Body of pancreas (tissue), 4 donors: ENCODE results near the gene RBM12. TPM values are rescaled to one million over a fixed set of nuclear protein-coding genes. Genes with fewer than 3 reads are reported as not detected.

Source experiments
- ATAC-seq: fragments of 150-250 bp; one replicate; pipeline ENCODE4 v1.9.1; 2016
- DNase-seq, 4 donors: peaks; one replicate each; pipeline ENCODE4 v3.0.0-alpha.2; 2019
- H3K27ac ChIP-seq, 4 donors: fragments of 200-600 bp; sonication (generic); 1 replicate in 3 of 4; 2 replicates in 1 of 4; pipeline versions ENCODE4 v1.5.1 to v1.6.1; 2016 to 2019; ENCODE audit warnings: mild to moderate bottlenecking in 1 of 4, mixed read lengths in 1 of 4, moderate library complexity in 1 of 4
- H3K27me3 ChIP-seq, 2 donors: fragments of 200-600 bp; sonication (generic); one replicate each; pipeline ENCODE4 v1.6.0; 2016; ENCODE audit warnings: mild to moderate bottlenecking in 1 of 2
- H3K36me3 ChIP-seq, 2 donors: fragments of 200-600 bp; sonication (generic); replicated peaks in 1 of 2; 2 replicates each; pipeline ENCODE4 v1.5.1; 2016; ENCODE audit warnings: low read depth in 2 of 2; ENCODE audit not compliant: insufficient read depth in 1 of 2
- H3K4me1 ChIP-seq: fragments of 200-600 bp; sonication (generic); one replicate; pipeline ENCODE4 v1.6.0; 2016
- H3K4me3 ChIP-seq, 2 donors: fragments of 200-600 bp; sonication (generic); 1 replicate in 1 of 2; 2 replicates in 1 of 2; pipeline ENCODE4 v1.5.1; 2016 to 2019
- H3K9me3 ChIP-seq, 3 donors: fragments of 200-600 bp; sonication (generic); 1 replicate in 2 of 3; 2 replicates in 1 of 3; pipeline ENCODE4 v1.5.1; 2016
- CTCF ChIP-seq, 7 experiments: fragments of 450-650 bp in 4 of 7; fragments of 200-600 bp in 3 of 7; sonication (generic) in 3 of 7; IDR thresholded peaks; one replicate each; pipeline ENCODE4 v1.5.1; 2016 to 2019; ENCODE audit warnings: antibody characterized with exemption in 7 of 7
- POLR2A ChIP-seq, 3 donors: fragments of 450-650 bp; IDR thresholded peaks; one replicate each; pipeline ENCODE4 v1.6.1; 2016; ENCODE audit warnings: antibody characterized with exemption in 3 of 3, mild to moderate bottlenecking in 2 of 3
- WGBS, 2 donors: methylation state at CpG; one replicate each; pipeline ENCODE4 v1.1.5; 2017; 5-methylcytosine and 5-hydroxymethylcytosine counted together
- intact Hi-C: fragments of 100-400 bp; cut with DNase I; formaldehyde crosslinking; loops from one replicate; pipeline ENCODE4 v1.15.1; 2023
- total RNA-seq, 2 donors: library from RNA; depleted of rRNA; stranded (reverse); fragments of >200 nt; gene quantifications; one replicate each; pipeline ENCODE4 v1.1.0, GENCODE V29; 2016

Gene RBM12
- total RNA-seq, 2 donors from 2014 or later: 14.8 to 22.3 TPM

GRCh38 chr20:35603695-35604448 lies 60.8 kb downstream of the RBM12 start:
- WGBS, 2 donors: 84 to 85% methylated on average over 9 to 11 of the region's 11 CpGs

GRCh38 chr20:35602851-35603495 lies 61.7 kb downstream of the RBM12 start:
- Histone ChIP-seq H3K4me1 (peaks cover 29% of the 10 kb centered on the region), H3K4me3 (no peak overlapping the region), H3K36me3 (no peaks in the 10 kb centered on the region), H3K27ac (no peak overlapping the region), H3K27me3 (no peaks in the 10 kb centered on the region), H3K9me3 (no peaks in the 10 kb centered on the region)
- ATAC-seq (no peak), DNase-seq (no peak)
- WGBS, 2 donors: 90 to 96% methylated on average over 12 to 15 of the region's 15 CpGs
- TF ChIP-seq POLR2A (IDR thresholded peaks at IDR 0.05) (no peak), CTCF (IDR thresholded peaks at IDR 0.05) (no peak)
- intact Hi-C loops: loop anchor here (10.0 kb wide), 1 partner anchor 92 kb away; the partner anchor contains the start of genes NFS1 and ROMO1

More at GRCh38 chr20:35603695-35604448, 60.8 kb downstream of the RBM12 start:
- no peak for ATAC-seq
- no peaks in the 10 kb centered on the region for H3K27me3 ChIP-seq
- H3K4me3 ChIP-seq: no peak overlapping the region
- no peaks in the 10 kb centered on the region for H3K9me3 ChIP-seq
- H3K27ac ChIP-seq: no peak overlapping the region
- DNase-seq: no peak
- TF ChIP-seq POLR2A (IDR thresholded peaks at IDR 0.05): no peak
- no peak for TF ChIP-seq CTCF (IDR thresholded peaks at IDR 0.05)
- H3K36me3 ChIP-seq: no peaks in the 10 kb centered on the region
- intact Hi-C loops: loop anchor here (10.0 kb wide), 1 partner anchor 91 kb away; the partner anchor contains the start of genes NFS1 and ROMO1
- peaks cover 21% of the 10 kb centered on the region for H3K4me1 ChIP-seq

- no peaks in the 10 kb centered on the region for H3K27me3 ChIP-seq
- H3K4me1 ChIP-seq: peaks cover 29% of the 10 kb centered on the region
- no peak for TF ChIP-seq POLR2A (IDR thresholded peaks at IDR 0.05)
- no peak for TF ChIP-seq CTCF (IDR thresholded peaks at IDR 0.05)
- intact Hi-C loops: loop anchor here (10.0 kb wide), 1 partner anchor 93 kb away; the partner anchor contains the start of genes NFS1 and ROMO1
- H3K27ac ChIP-seq: no peak overlapping the region
- H3K4me3 ChIP-seq: peak overlapping the region in 1 of 2 donors; percentile 13
- no peaks in the 10 kb centered on the region for H3K36me3 ChIP-seq
- H3K9me3 ChIP-seq: no peaks in the 10 kb centered on the region
- ATAC-seq (no peak), DNase-seq (no peak)
- 2 to 30% methylated on average over 9 to 23 of the region's 30 CpGs for WGBS, 2 donors
These were observed 62.7 kb downstream of the RBM12 start for GRCh38 chr20:35601990-35602389.

GRCh38 chr20:35600993-35601973 lies 63.4 kb downstream of the RBM12 start:
- WGBS, 2 donors: 2% methylated on average over 10 to 93 of the region's 103 CpGs
- no peaks in the 10 kb centered on the region for H3K36me3 ChIP-seq
- H3K27me3 ChIP-seq: no peaks in the 10 kb centered on the region
- no peak overlapping the region for H3K27ac ChIP-seq
- H3K9me3 ChIP-seq: no peaks in the 10 kb centered on the region
- H3K4me3 ChIP-seq: peak overlapping the region in 1 of 2 donors; percentile 13
- H3K4me1 ChIP-seq: peaks cover 29% of the 10 kb centered on the region
- intact Hi-C loops: loop anchor here (10.0 kb wide), 1 partner anchor 94 kb away; the partner anchor contains the start of genes NFS1 and ROMO1
- ATAC-seq (peak; percentile 85), DNase-seq (peak; percentile 82 to 83 (median 82))
- TF ChIP-seq CTCF (IDR thresholded peaks at IDR 0.05): peak; percentile 9 to 64 (median 52)
- TF ChIP-seq POLR2A (IDR thresholded peaks at IDR 0.05): peak in 1 of 3 donors; percentile 23
